ENCODE measurements around the gene HYI. TPM values are rescaled to one million over a fixed set of nuclear protein-coding genes. Genes with fewer than 3 reads are reported as not detected.

HYI gene
- total and polyA plus RNA-seq, 2 of the 8 experiments (the other 6 are each of a cell fraction or from before 2014, with no cell fraction given), result 14.4 to 17.7 TPM

- no peaks in the 10 kb centered on the region for H3K79me1 ChIP-seq (ENCODE audit: low read depth, low read length)
- POLR2A ChIA-PET (ENCODE audit: partially characterized antibody), result no interaction called here
- TF ChIP-seq USF2 (IDR thresholded peaks at IDR 0.05; ENCODE audit: low read length), result no peak
- TF ChIP-seq POLR2A (IDR thresholded peaks at IDR 0.05; ENCODE audit: control extremely low read depth in 1 of 2, low read depth in 2 of 2, low read length in 2 of 2), result no peak
- no peak for TF ChIP-seq ATF2 (IDR thresholded peaks at IDR 0.05; ENCODE audit: low read length)
- TF ChIP-seq RBBP5 (IDR thresholded peaks at IDR 0.05; ENCODE audit: borderline replicate concordance, low read depth, low read length), result no peak
- TF ChIP-seq JUND (IDR thresholded peaks at IDR 0.05; ENCODE audit: low read length), result no peak
- no peak for TF ChIP-seq RNF2 (IDR thresholded peaks at IDR 0.05; ENCODE audit: borderline replicate concordance, low read depth, low read length, missing control alignments, poor library complexity, severe bottlenecking)
- TF ChIP-seq RFX5 (IDR thresholded peaks at IDR 0.05; ENCODE audit: borderline replicate concordance, low read depth, low read length), result no peak
- TF ChIP-seq CHD1 (IDR thresholded peaks at IDR 0.05; ENCODE audit: low read depth, low read length), result no peak
- no peak for TF ChIP-seq FOSL1 (IDR thresholded peaks at IDR 0.05; ENCODE audit: insufficient read depth, low read depth, low read length)
Measured at GRCh38 chr1:43402089-43402865, 51.5 kb downstream of the HYI start.

More at GRCh38 chr1:43402089-43402865, 51.5 kb downstream of the HYI start:
- H2BK20ac ChIP-seq (ENCODE audit: low read length), result no peak overlapping the region
- no peak overlapping the region for H3K4me3 ChIP-seq (ENCODE audit: extremely low read depth in 1 of 4, insufficient read depth in 2 of 4, low read depth in 3 of 4, low read length in 4 of 4)
- H2AFZ ChIP-seq (ENCODE audit: low read length), result no peak overlapping the region
- no peak overlapping the region for H2BK120ac ChIP-seq (replicated peaks; ENCODE audit: low read depth, low read length)
- peaks cover 0 to 19% (median 2%) of the 10 kb centered on the region in 4 experiments; a peak in 4 of 8 replicates for H3K36me3 ChIP-seq (ENCODE audit: control insufficient read depth in 2 of 4, insufficient read depth in 4 of 4, low read length in 3 of 4)
- no peak overlapping the region for H3K18ac ChIP-seq (ENCODE audit: extremely low read depth, low read length)
- no peak overlapping the region for H3K14ac ChIP-seq (ENCODE audit: insufficient read length)
- no peak overlapping the region for H3K27ac ChIP-seq (ENCODE audit: low read depth, low read length)
- H4K5ac ChIP-seq (ENCODE audit: insufficient read length, low read depth, low read length), result no peak overlapping the region
- H4K20me1 ChIP-seq (replicated peaks in 1 of 2; ENCODE audit: control insufficient read depth in 1 of 2, insufficient read depth in 2 of 2, low read length in 2 of 2), result no peaks in the 10 kb centered on the region
- H3K9me3 ChIP-seq (ENCODE audit: insufficient read depth in 2 of 2, low read depth in 1 of 2, low read length in 1 of 2), result no peaks in the 10 kb centered on the region
- H3K4me1 ChIP-seq (replicated peaks in 1 of 4; ENCODE audit: control insufficient read depth in 3 of 4, insufficient read depth in 4 of 4, low read length in 3 of 4), result no peaks in the 10 kb centered on the region
- 85% methylated on average over 6 of the region's 6 CpGs; no CpG with 5 or more reads in 1 of the 2 experiments for WGBS, 2 experiments (ENCODE audit: extremely low coverage in 1 of 2, insufficient coverage in 1 of 2, insufficient read length in 1 of 2, insufficient replicate concordance in 2 of 2, low coverage in 1 of 2, low lambda C conversion rate in 2 of 2, missing lambda C conversion rate in 1 of 2)
- H2BK5ac ChIP-seq (ENCODE audit: low read depth, low read length), result no peak overlapping the region
- FAIRE-seq (no peak), DNase-seq (ENCODE audit: low read depth in 1 of 2, low spot score in 2 of 2) (no peak)
- no peak overlapping the region for H3K23ac ChIP-seq (ENCODE audit: insufficient read length)
- H3K4ac ChIP-seq (replicated peaks; ENCODE audit: insufficient read length, low read depth, low read length), result no peak overlapping the region
- H3K9ac ChIP-seq (replicated peaks in 1 of 4; ENCODE audit: extremely low read depth in 1 of 4, low read depth in 3 of 4, low read length in 3 of 4), result no peak overlapping the region
- H4K8ac ChIP-seq (ENCODE audit: extremely low read depth, insufficient read depth, low read length), result no peak overlapping the region
- no peaks in the 10 kb centered on the region for H3K23me2 ChIP-seq (ENCODE audit: low read depth, low read length)
- no peak overlapping the region for H2AK5ac ChIP-seq (ENCODE audit: low read depth, low read length)
- no peak overlapping the region for H3K4me2 ChIP-seq (ENCODE audit: insufficient read depth in 1 of 2, low read depth in 2 of 2, low read length in 2 of 2)
- H3K27me3 ChIP-seq (replicated peaks in 1 of 4; ENCODE audit: control insufficient read depth in 3 of 4, extremely low read depth in 1 of 4, insufficient read depth in 3 of 4, low read length in 3 of 4), result no peaks in the 10 kb centered on the region
- no peak overlapping the region for H3K56ac ChIP-seq (replicated peaks; ENCODE audit: insufficient read length, low read depth, low read length)
- H2BK12ac ChIP-seq (ENCODE audit: low read depth, low read length), result no peak overlapping the region
- H2BK15ac ChIP-seq (ENCODE audit: low read length), result no peak overlapping the region
- no peak overlapping the region for H4K91ac ChIP-seq (replicated peaks; ENCODE audit: insufficient read length, low read length)
- CTCF ChIA-PET (ENCODE audit: partially characterized antibody), result interaction anchor here (0.6 to 4.5 kb wide), 5 partner anchors 11 to 1566 kb away, joined by 3 to 21 read pairs (median 3); no protein-coding TSS in a partner anchor
- no peaks in the 10 kb centered on the region for H3K79me2 ChIP-seq (ENCODE audit: control insufficient read depth in 1 of 2, insufficient read depth in 2 of 2, low read length in 2 of 2)
